SU-DHL-6 (cell line): ENCODE measurements around the gene LYPD6.

Experiments
- H2AFZ ChIP-seq: fragments of 200-600 bp; sonication (generic); 2 replicates; pipeline ENCODE4 v1.6.1; 2014; ENCODE audit warnings: low read depth, mild to moderate bottlenecking, moderate library complexity, mixed read lengths, antibody characterized with exemption, low read length; ENCODE audit not compliant: severe bottlenecking
- H3F3A ChIP-seq: fragments of 200-600 bp; shearing (Covaris generic); 2 replicates; pipeline ENCODE4 v1.6.0; 2016; ENCODE audit warnings: antibody characterized with exemption, mild to moderate bottlenecking; ENCODE audit not compliant: insufficient read depth
- H3K27ac ChIP-seq: fragments of 200-600 bp; sonication (generic); 2 replicates; pipeline ENCODE4 v1.5.1; 2016; ENCODE audit warnings: low read depth, mild to moderate bottlenecking, low read length, moderate library complexity, mixed read lengths
- H3K27me3 ChIP-seq: fragments of 200-600 bp; sonication (generic), shearing (Covaris generic); 2 replicates; pipeline ENCODE4 v1.6.0; 2014; ENCODE audit warnings: mild to moderate bottlenecking, low read length
- H3K36me3 ChIP-seq: fragments of 200-600 bp; sonication (generic); 2 replicates; pipeline ENCODE4 v1.6.1; 2014; ENCODE audit warnings: mild to moderate bottlenecking, low read length, mixed read lengths
- H3K4me2 ChIP-seq: fragments of 300-600, 200-600 bp; shearing (Covaris generic), sonication (generic); 2 replicates; pipeline ENCODE4 v1.6.0; 2014; ENCODE audit warnings: low read length, low read depth, mild to moderate bottlenecking; ENCODE audit not compliant: poor library complexity, severe bottlenecking
- H3K4me3 ChIP-seq: fragments of 200-600 bp; sonication (generic); 2 replicates; pipeline ENCODE4 v1.5.1; 2014; ENCODE audit warnings: antibody characterized with exemption, low read length, mild to moderate bottlenecking, mixed read lengths; ENCODE audit not compliant: insufficient read depth, poor library complexity, severe bottlenecking
- H3K79me2 ChIP-seq: fragments of 200-600 bp; sonication (generic); 2 replicates; pipeline ENCODE4 v1.6.1; 2014; ENCODE audit warnings: mild to moderate bottlenecking, low read length, moderate library complexity; ENCODE audit not compliant: insufficient read depth
- H3K9ac ChIP-seq: fragments of 200-600 bp; sonication (generic); 2 replicates; pipeline ENCODE4 v1.7.0; 2014; ENCODE audit warnings: mild to moderate bottlenecking, low read length
- H3K9me2 ChIP-seq: fragments of 200-600 bp; sonication (generic); replicated peaks from 2 replicates; pipeline ENCODE4 v1.6.1; 2014; ENCODE audit warnings: low read length; ENCODE audit not compliant: insufficient read depth
- H3K9me3 ChIP-seq: fragments of 200-600 bp; sonication (generic); 2 replicates; pipeline ENCODE4 v1.6.1; 2014; ENCODE audit warnings: low read length, mixed read lengths; ENCODE audit not compliant: insufficient read depth
- H4K20me1 ChIP-seq: fragments of 200-600 bp; sonication (generic); 2 replicates; pipeline ENCODE4 v1.6.1; 2014; ENCODE audit warnings: low read depth, mild to moderate bottlenecking, antibody characterized with exemption, low read length, moderate library complexity, mixed read lengths
- CTCF ChIP-seq: fragments of 200-600 bp; sonication (generic); IDR thresholded peaks from one replicate; pipeline ENCODE4 v1.5.1; 2017; ENCODE audit warnings: antibody characterized with exemption, mild to moderate bottlenecking, low read length, moderate library complexity; ENCODE audit not compliant: insufficient read depth, poor library complexity, severe bottlenecking
- EZH2phosphoT487 ChIP-seq: fragments of 200-600 bp; sonication (generic), shearing (Covaris generic); conservative IDR thresholded peaks from 2 replicates; pipeline ENCODE4 v1.6.1; 2018; ENCODE audit warnings: mild to moderate bottlenecking, antibody characterized with exemption, low read length, moderate library complexity, mixed read lengths

Gene LYPD6

DNA sequence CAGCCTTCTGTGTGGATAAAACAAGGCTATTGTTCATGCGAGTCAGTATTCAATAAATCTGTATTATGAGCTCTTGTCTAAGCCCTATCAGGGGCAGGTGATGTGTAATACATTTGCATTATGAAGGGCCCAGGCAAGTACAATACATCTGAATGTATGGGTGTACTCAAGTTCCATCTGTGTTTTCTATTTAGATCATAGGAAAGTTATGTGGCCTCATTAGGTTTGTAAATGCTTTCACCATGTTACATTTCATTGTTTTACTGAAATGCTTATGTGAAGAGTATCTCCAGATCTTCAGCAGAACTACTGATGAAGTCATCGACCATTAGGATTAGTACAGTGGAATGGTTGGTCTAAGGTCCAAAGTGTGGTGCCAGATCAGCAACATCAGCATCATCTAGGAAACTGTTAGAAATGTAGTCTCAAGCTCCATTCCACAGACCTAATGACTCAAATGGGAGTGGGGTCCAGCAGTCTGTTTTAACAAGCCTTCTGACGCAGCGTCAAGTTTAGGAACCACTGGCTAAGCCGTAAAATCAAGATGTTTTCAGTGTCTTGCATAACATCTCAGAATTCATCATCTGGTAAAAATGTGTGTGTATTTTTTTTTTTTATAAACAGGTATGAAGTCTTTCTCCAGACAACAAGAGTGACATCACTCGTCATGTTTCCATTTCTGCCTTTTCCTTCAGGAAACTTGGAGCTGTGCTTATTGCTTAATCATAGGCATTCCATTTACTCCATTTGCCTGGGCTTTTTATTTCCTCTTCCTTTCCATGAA lies 80.5 kb downstream of the LYPD6 start:
- H3F3A ChIP-seq, result no peaks in the 10 kb centered on the region
- H3K9me2 ChIP-seq, result no peaks in the 10 kb centered on the region
- H3K4me2 ChIP-seq, result no peak overlapping the region
- no peak for TF ChIP-seq EZH2phosphoT487
- TF ChIP-seq CTCF, result no peak
- H2AFZ ChIP-seq, result no peak overlapping the region
- no peaks in the 10 kb centered on the region for H3K36me3 ChIP-seq
- no peak overlapping the region for H3K4me3 ChIP-seq
- H3K27me3 ChIP-seq, result no peaks in the 10 kb centered on the region
- no peak overlapping the region for H3K27ac ChIP-seq
- no peaks in the 10 kb centered on the region for H4K20me1 ChIP-seq
- H3K9me3 ChIP-seq, result no peaks in the 10 kb centered on the region
- no peak overlapping the region for H3K9ac ChIP-seq
- H3K79me2 ChIP-seq, result no peaks in the 10 kb centered on the region

DNA sequence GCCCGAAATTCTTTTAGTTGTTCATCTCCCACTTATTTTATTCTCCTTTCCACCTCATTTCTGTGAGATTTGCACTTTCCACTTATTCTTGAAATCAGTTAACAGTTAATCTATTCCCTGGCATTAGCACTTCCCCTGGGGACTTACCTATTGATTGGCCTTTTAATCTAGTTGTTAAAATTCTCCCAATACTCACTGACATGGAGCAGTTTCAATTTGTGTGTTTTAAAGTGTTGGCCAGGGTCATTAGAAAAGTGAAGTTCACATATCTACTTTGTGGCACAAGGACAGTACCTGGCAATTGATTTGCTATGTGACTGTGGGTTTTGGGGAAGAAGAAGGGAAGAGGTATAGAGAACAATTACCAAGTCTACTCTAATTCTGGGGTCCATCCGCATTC lies 83.1 kb downstream of the LYPD6 start:
- H2AFZ ChIP-seq, result no peak overlapping the region
- no peak overlapping the region for H3K4me3 ChIP-seq
- H3K9me3 ChIP-seq, result no peaks in the 10 kb centered on the region
- H3K36me3 ChIP-seq, result no peaks in the 10 kb centered on the region
- no peaks in the 10 kb centered on the region for H3F3A ChIP-seq
- no peak overlapping the region for H3K27ac ChIP-seq
- no peak overlapping the region for H3K4me2 ChIP-seq
- no peaks in the 10 kb centered on the region for H3K9me2 ChIP-seq
- no peak overlapping the region for H3K9ac ChIP-seq
- no peaks in the 10 kb centered on the region for H3K27me3 ChIP-seq
- H3K79me2 ChIP-seq, result no peaks in the 10 kb centered on the region
- no peaks in the 10 kb centered on the region for H4K20me1 ChIP-seq
- TF ChIP-seq EZH2phosphoT487 (no peak), CTCF (no peak)

DNA sequence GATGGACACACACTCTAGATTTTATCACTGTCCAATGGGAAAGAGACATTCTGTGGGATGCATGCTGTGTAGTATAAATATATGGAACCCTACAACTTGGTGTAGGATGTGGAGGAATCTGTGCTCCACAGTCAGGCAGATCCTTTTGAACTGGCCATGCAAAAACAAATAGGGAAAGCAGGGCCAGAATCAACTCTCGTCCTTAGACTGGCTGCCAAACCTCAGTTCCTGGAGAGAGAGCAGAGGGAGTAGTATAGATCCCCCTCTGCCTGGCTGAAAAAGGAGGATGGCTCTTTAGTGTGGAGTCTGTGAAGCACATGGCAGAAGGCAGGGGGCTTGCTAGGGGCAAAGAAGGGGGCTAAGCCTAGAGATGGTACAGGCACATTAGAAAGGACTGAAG lies 84.7 kb downstream of the LYPD6 start:
- H3K36me3 ChIP-seq, result no peaks in the 10 kb centered on the region
- no peaks in the 10 kb centered on the region for H3K27me3 ChIP-seq
- H3K9me3 ChIP-seq, result no peaks in the 10 kb centered on the region
- H3K4me3 ChIP-seq, result no peak overlapping the region
- H3K4me2 ChIP-seq, result no peak overlapping the region
- TF ChIP-seq EZH2phosphoT487 (no peak), CTCF (no peak)
- H3K79me2 ChIP-seq, result no peaks in the 10 kb centered on the region
- H3K9ac ChIP-seq, result no peak overlapping the region
- H3F3A ChIP-seq, result no peaks in the 10 kb centered on the region
- no peaks in the 10 kb centered on the region for H4K20me1 ChIP-seq
- no peak overlapping the region for H2AFZ ChIP-seq
- H3K27ac ChIP-seq, result no peak overlapping the region
- no peaks in the 10 kb centered on the region for H3K9me2 ChIP-seq
